Heart right ventricle (tissue), 16 donors: ENCODE results near the gene XIRP1. TPM values are rescaled to one million over a fixed set of nuclear protein-coding genes. Genes with fewer than 3 reads are reported as not detected.

Experiments
- ATAC-seq, 8 donors: fragments of 200-7000 bp; cut with Tn5 transposase; one replicate each; pipeline ENCODE4 v1.9.1; 2020; ENCODE audit warnings: mild to moderate bottlenecking in 8 of 8, moderate library complexity in 8 of 8, moderate number of reproducible peaks in 1 of 8
- DNase-seq, 2 donors: peaks; one replicate each; pipeline ENCODE4 v3.0.0-alpha.2; 2020
- H3K27ac ChIP-seq, 10 donors: fragments of 200-600 bp; sonication (generic) in 2 of 10; one replicate each; pipeline versions ENCODE4 v1.5.0 to v1.8.0; 2020 to 2022; ENCODE audit warnings: mild to moderate bottlenecking in 3 of 10
- H3K27me3 ChIP-seq, 7 donors: fragments of 200-600 bp; one replicate each; pipeline ENCODE4 v1.8.0; 2021 to 2022; ENCODE audit warnings: mild to moderate bottlenecking in 2 of 7
- H3K36me3 ChIP-seq, 9 donors: fragments of 200-600 bp; sonication (generic) in 1 of 9; one replicate each; pipeline versions ENCODE4 v1.5.0 to v1.8.0; 2020 to 2022; ENCODE audit warnings: mild to moderate bottlenecking in 2 of 9
- H3K4me1 ChIP-seq, 9 donors: fragments of 200-600 bp; sonication (generic) in 1 of 9; one replicate each; pipeline versions ENCODE4 v1.5.0 to v1.8.0; 2020 to 2022; ENCODE audit warnings: mild to moderate bottlenecking in 4 of 9
- H3K4me3 ChIP-seq, 10 donors: fragments of 200-600 bp; sonication (generic) in 2 of 10; one replicate each; pipeline versions ENCODE4 v1.5.0 to v1.8.0; 2020 to 2022; ENCODE audit warnings: mild to moderate bottlenecking in 7 of 10, moderate library complexity in 2 of 10
- H3K9me3 ChIP-seq, 11 donors: fragments of 200-600 bp in 10 of 11; sonication (generic) in 2 of 11; one replicate each; pipeline versions ENCODE4 v1.5.0 to v1.8.0; 2013 to 2022; ENCODE audit warnings: mild to moderate bottlenecking in 2 of 11, control low read depth in 1 of 11, moderate library complexity in 1 of 11
- WGBS, 2 donors: extraction: QIAGEN DNeasy Blood & Tissue Kit; methylation state at CpG; one replicate each; pipeline ENCODE4 v1.1.7; 2013; ENCODE audit warnings: inconsistent platforms in 1 of 2; 5-methylcytosine and 5-hydroxymethylcytosine counted together
- intact Hi-C, 10 donors: fragments of 100-400 bp; cut with DNase I; formaldehyde crosslinking; loops; one replicate each; pipeline versions ENCODE4 v1.11.1 to v1.14.2; 2022
- polyA plus RNA-seq, 2 donors: library from polyadenylated mRNA; stranded (reverse); fragments of 200-250 nt; gene quantifications; one replicate each; pipeline ENCODE4 v1.2.3, GENCODE V29; 2013
- total RNA-seq, 10 donors: library from RNA; stranded (reverse); fragmentation: NEBNext Ultra II Directional in 3 of 10; extraction: Animal tissue kit (Norgen Biotek cat#: 25700) in 3 of 10; gene quantifications; one replicate each; pipeline versions ENCODE4 v1.2.1 to v1.2.4, GENCODE V29; 2021 to 2023
- TF ChIP-seq, protein P1 (sequence below), 9 donors: fragments of 200-600 bp; sonication (generic) in 2 of 9; IDR thresholded peaks; one replicate each; pipeline versions ENCODE4 v1.5.0 to v1.8.0; 2021 to 2022; ENCODE audit warnings: antibody characterized with exemption in 9 of 9, mild to moderate bottlenecking in 5 of 9, moderate library complexity in 1 of 9
- donor health status: Arrhythmogenic right ventricular cardiomyopathy.
- donor health status: ischemic (EF 13 %, LVEDD 7.1; RV severe dilation, severe dysfunction).
- donor health status: healthy with polysubstance abuse.
- donor health status: DM: no; HTN: yes; CAD: no.
- donor health status: DM: no; HTN: no; CAD: no.
- donor health status: ischemic (EF 25% LVEDD 6.9; RV normal size, moderate dysfunction).
- donor health status: ischemic (EF 25% LVEDD 5.7; RV mildly dilated, moderate dysfunction).
- donor health status: healthy.
- donor health status: DM: yes; HTN: yes; CAD: no.
- donor health status: Ischemic cardiomyopathy.
- donor health status: ischemic (EF 35%, LVEDD 5.7; RV mildly dilated, moderate dysfunction).
- donor health status: nonischemic (EF 11% LVEDD 7.7; RV severe dilation, severe dysfunction).
- donor health status: DM: yes; HTN: yes; CAD: no.
- donor health status: PGD.
- donor health status: ischemic (EF 29% LVEDD 5.4; RV normal size, mild dysfunction).
- donor health status: nonischemic (EF 23%, LVEDD 6.1; RV moderate dilation, normal function).

The XIRP1 gene
- total and polyA plus RNA-seq, 12 donors, result 277 to 1,691 (median 575) TPM

- Histone ChIP-seq H3K27me3 (no peaks in the 10 kb centered on the region), H3K36me3 (no peaks in the 10 kb centered on the region), H3K27ac (no peak overlapping the region), H3K9me3 (no peaks in the 10 kb centered on the region), H3K4me3 (no peak overlapping the region), H3K4me1 (peaks cover 0 to 32% (median under 1%) of the 10 kb centered on the region in 9 donors)
- ATAC-seq (no peak), DNase-seq (no peak)
- 82 to 90% methylated on average over 2 of the region's 2 CpGs for WGBS, 2 donors
- intact Hi-C loops, result loop anchor here in 2 of 10 donors (5.0 to 10.0 kb wide), 2 partner anchors 64 to 319 kb away; no protein-coding TSS in a partner anchor
- TF ChIP-seq, protein P1, sequence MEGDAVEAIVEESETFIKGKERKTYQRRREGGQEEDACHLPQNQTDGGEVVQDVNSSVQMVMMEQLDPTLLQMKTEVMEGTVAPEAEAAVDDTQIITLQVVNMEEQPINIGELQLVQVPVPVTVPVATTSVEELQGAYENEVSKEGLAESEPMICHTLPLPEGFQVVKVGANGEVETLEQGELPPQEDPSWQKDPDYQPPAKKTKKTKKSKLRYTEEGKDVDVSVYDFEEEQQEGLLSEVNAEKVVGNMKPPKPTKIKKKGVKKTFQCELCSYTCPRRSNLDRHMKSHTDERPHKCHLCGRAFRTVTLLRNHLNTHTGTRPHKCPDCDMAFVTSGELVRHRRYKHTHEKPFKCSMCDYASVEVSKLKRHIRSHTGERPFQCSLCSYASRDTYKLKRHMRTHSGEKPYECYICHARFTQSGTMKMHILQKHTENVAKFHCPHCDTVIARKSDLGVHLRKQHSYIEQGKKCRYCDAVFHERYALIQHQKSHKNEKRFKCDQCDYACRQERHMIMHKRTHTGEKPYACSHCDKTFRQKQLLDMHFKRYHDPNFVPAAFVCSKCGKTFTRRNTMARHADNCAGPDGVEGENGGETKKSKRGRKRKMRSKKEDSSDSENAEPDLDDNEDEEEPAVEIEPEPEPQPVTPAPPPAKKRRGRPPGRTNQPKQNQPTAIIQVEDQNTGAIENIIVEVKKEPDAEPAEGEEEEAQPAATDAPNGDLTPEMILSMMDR (IDR thresholded peaks at IDR 0.05), result no peak
Observed at GRCh38 chr3:39213613-39214012, 21.2 kb upstream of the XIRP1 start.

- WGBS, 2 donors, result 94 to 98% methylated on average over 1 of the region's 1 CpG
- intact Hi-C loops, result loop anchor here in 2 of 10 donors (5.0 to 10.0 kb wide), 2 partner anchors 65 to 318 kb away; no protein-coding TSS in a partner anchor
Observed at GRCh38 chr3:39212665-39213064, 20.3 kb upstream of the XIRP1 start.

GRCh38 chr3:39211332-39212130 is 19.1 kb upstream of the XIRP1 start:
- intact Hi-C loops, result loop anchor here in 2 of 10 donors (5.0 to 10.0 kb wide), 2 partner anchors 66 to 317 kb away; no protein-coding TSS in a partner anchor
- no peaks in the 10 kb centered on the region for H3K9me3 ChIP-seq
- no peak overlapping the region for H3K27ac ChIP-seq
- no peaks in the 10 kb centered on the region for H3K27me3 ChIP-seq
- H3K4me1 ChIP-seq, result peaks cover 0 to 33% (median 9%) of the 10 kb centered on the region in 9 donors
- DNase-seq (no peak), ATAC-seq (no peak)
- H3K36me3 ChIP-seq, result no peaks in the 10 kb centered on the region
- H3K4me3 ChIP-seq, result no peak overlapping the region
- TF ChIP-seq, protein P1 (IDR thresholded peaks at IDR 0.05), result no peak
- 82% methylated on average over 4 of the region's 4 CpGs for WGBS, 2 donors

More at GRCh38 chr3:39212665-39213064, 20.3 kb upstream of the XIRP1 start:
- H3K4me3 ChIP-seq, result no peak overlapping the region
- H3K27ac ChIP-seq, result no peak overlapping the region
- TF ChIP-seq, protein P1 (IDR thresholded peaks at IDR 0.05), result no peak
- DNase-seq (no peak), ATAC-seq (no peak)
- H3K4me1 ChIP-seq, result peaks cover 0 to 42% (median 9%) of the 10 kb centered on the region in 9 donors
- no peaks in the 10 kb centered on the region for H3K27me3 ChIP-seq
- no peaks in the 10 kb centered on the region for H3K36me3 ChIP-seq
- H3K9me3 ChIP-seq, result no peaks in the 10 kb centered on the region

GRCh38 chr3:39210078-39210477 is 17.7 kb upstream of the XIRP1 start:
- no peak overlapping the region for H3K27ac ChIP-seq
- H3K27me3 ChIP-seq, result no peaks in the 10 kb centered on the region
- DNase-seq, result no peak
- WGBS, 2 donors, result 68 to 73% methylated on average over 3 of the region's 3 CpGs
- intact Hi-C loops, result loop anchor here in 2 of 10 donors (5.0 to 10.0 kb wide), 2 partner anchors 67 to 315 kb away; no protein-coding TSS in a partner anchor
- peaks cover 0 to 20% (median 9%) of the 10 kb centered on the region in 9 donors for H3K4me1 ChIP-seq
- no peak for ATAC-seq
- H3K4me3 ChIP-seq, result no peak overlapping the region
- H3K36me3 ChIP-seq, result no peaks in the 10 kb centered on the region
- H3K9me3 ChIP-seq, result peaks cover 0 to 3% (median 0%) of the 10 kb centered on the region in 11 donors
- TF ChIP-seq, protein P1 (IDR thresholded peaks at IDR 0.05), result no peak
